KG1 (cell line): Measurements from ENCODE around the gene ZNF665.
A peak's percentile ranks its signal among the peaks of the same experiment; 100 is the strongest.
"Not testable (repeated sequence)": the region's sequence is repeated elsewhere in the genome, so short reads cannot be mapped to it uniquely, and the experiment has no call there.

Experiments used
- DNase-seq: peaks from one replicate; lab custom pipeline; 2025; lab: John Stamatoyannopoulos, UW

ZNF665 gene

DNA sequence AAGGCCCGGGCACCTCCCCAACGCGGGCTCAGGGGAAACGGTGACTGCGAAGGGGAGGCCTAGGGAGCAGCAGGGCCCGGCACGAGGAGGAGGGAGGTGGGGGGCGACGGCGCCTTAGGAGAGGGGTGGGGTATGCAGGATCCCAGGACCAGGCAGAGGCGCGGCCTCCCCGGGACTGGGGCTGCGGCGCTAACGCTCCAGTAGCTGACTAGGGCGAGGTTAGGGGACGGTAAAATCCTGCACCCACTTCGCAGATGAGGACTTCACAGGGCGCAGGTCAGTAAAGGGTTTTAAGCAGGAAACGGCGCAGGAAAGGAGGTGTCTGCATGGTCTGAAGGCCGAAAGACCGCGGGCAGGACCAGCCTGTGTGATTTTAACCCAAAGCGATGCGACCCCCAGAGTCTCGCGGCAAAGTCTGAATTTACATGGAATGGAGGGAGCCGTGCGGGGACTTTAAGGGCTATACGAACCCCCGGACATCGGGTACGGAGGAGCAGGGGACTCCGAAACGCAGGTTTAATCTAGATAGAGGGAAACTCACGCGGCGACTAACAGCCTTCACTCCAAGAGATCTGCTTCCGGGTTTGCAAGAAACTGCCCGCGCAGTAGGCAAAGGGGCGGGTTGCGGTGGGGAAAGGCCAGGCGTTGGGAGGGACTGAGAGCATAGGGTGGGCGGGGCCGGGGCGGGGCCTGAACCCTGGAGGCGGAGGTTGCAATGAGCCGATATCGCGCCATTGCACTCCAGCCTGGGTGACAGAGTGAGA, at the start of gene ZNF665:
TSS of gene ZNF665 (minus strand) at position 588 of the 764 bp plus-strand sequence. CDS start 10,460 bp downstream, outside the sequence.
- peak; percentile 56 for DNase-seq

DNA sequence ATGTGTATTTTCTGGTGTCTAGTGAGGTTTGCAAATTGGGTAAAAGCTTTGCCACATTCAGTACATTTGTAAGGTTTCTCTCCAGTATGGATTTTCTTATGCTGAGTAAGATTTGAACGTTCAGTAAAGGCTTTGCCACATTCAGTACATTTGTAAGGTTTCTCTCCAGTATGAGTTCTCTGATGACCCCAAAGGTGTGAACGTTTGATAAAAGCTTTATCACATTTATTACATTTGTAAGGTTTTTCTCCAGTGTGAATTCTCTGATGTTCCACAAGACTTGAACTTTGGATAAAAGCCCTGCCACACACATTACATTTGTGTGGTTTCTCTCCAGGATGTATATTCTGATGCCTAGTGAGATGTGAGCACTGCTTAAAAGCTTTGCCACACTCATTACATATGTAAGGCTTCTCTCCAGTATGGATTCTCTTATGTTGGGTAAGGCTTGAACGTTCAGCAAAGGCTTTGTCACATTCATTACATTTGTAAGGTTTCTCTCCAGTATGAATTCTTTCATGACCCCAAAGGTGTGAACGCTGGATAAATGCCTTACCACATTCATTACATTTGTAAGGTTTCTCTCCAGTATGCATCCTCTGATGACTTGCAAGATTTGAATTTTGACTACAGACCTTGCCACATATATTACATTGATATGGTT, 44.1 kb upstream of the ZNF665 start:
- no peak for DNase-seq

DNA sequence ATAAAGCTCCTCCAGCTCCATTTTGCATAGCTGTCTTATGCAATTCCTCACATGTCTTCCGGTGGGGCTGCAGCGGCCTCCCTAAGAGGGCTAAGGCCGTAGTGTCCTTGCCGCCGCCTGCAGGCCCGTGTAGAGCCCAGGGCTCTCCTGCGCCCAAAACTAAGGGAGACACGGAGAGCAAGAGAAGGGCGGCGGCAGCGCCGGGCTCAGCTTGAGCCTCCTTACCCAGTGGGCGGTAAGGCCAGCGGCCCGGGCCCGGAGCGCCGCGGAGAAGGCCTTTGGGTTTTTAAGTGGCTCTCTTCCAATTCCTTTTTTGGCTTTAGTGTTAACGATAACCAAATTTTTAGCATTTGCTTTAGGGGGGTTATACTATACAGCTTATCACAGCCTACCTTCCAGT, 31.4 kb upstream of the ZNF665 start:
- DNase-seq = no peak

DNA sequence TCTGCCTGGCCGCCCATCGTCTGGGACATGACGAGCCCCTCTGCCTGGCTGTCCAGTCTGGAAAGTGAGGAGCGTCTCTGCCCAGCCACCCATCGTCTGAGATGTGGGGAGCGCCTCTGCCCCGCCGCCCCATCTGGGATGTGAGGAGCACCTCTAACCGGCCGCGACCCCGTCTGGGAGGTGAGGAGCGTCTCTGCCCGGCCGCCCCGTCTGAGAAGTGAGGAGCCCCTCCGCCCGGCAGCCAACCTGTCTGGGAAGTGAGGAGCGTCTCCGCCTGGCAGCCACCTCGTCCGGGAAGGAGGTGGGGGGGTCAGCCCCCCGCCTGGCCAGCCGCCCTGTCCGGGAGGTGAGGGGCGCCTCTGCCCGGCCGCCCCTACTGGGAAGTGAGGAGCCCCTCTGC, 29.6 kb upstream of the ZNF665 start:
- not testable (repeated sequence) for DNase-seq

DNA sequence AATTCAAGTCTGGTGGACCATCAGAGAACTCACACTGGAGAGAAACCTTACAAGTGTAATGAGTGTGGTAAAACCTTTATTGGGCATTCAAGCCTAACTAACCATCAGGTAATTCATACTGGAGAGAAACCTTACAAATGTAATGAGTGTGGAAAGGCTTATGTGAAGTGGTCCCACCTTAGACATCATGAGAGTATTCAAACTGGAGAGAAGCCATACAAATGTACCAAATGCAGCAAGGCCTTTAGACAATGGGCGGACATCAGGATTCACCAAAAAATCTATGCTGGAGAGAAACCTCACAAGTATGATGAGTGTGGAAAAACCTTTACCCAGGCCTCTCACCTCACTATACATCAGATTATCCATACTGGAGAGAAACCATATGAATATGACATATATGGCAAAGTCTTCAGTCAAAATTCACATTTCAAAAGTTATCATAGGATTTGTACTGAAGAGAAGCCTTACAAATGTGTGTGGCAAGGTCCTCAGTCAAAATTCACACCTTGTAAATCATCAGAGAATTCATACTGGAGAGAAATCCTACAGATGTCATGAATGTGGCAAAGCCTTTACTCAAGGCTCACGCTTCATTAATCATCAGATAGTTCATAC, 19.7 kb upstream of the ZNF665 start:
- no peak for DNase-seq

DNA sequence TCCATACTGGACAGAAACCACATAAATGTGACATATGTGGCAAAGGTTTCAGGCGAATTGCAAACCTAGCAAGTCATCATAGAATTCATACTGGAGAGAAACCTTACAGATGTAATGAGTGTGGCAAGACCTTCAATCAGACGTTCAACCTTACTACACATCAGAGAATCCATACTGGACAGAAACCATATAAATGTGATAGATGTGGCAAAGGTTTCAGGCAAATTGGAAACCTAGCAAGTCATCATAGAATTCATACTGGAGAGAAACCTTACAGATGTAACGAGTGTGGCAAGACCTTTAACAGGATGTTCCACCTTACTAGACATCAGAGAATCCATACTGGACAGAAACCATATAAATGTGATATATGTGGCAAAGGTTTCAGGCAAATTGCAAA, 18.4 kb upstream of the ZNF665 start:
- not testable (repeated sequence) for DNase-seq

DNA sequence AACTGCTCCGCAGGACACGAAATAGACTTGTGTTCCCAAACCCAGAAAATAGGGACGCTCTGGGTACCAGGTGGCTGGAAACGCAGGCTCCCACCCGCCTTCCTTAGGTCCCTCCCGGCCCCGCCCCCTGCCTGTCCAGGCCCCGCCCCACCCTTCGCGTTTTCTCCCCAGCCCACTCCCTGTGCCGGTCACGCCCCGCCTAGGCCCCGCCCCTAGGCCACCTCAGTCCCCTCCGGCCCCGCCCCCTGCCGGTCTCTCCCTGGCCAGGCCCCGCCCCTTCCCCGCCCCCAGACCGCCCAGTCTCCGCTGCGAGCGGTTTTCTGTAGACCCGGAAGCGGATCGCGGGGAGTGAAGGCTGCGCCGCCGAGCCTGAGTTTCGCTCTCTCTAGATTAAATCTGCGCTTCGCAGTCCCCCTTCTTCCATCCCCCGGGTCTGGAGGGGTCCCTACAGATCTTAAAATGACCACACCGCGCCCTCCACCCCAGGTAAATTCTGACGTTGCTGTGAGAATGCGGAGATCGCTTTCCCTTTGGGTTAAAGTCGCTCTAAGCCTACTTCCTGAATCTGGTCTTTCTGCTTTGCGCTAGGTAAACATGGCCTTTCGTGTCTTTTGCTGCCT, 3.7 kb upstream of the ZNF665 start:
- DNase-seq = peak; percentile 92

DNA sequence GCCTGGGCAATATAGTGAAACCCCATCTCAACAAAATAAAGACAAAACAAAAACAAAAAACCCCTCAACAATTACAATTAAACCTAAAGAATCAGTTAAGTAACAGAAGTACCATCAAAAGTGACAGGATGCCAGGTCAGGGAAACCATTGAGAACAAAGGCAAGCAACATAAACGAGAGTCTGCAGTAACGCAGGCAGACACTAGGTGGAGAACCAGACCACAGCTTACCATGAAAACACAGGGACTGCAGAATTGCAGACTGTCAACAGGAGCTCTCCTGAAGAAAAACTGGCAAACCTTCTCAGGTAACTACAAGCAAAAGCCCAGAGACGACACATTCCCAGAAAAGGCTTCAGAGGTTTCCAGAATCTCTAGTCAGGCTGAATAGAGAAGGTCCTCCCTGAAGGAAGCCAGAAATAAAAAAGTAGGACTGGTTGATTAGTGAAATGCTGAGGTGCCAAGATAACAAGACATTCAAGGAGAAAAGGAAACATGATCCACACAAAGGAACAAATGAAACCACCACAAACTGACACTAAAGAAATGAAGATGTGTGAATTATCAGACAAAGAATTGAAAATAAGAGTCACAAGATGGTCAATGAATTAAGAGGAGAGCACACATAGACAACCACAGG, 2.2 kb upstream of the ZNF665 start:
- DNase-seq = peak; percentile 72

DNA sequence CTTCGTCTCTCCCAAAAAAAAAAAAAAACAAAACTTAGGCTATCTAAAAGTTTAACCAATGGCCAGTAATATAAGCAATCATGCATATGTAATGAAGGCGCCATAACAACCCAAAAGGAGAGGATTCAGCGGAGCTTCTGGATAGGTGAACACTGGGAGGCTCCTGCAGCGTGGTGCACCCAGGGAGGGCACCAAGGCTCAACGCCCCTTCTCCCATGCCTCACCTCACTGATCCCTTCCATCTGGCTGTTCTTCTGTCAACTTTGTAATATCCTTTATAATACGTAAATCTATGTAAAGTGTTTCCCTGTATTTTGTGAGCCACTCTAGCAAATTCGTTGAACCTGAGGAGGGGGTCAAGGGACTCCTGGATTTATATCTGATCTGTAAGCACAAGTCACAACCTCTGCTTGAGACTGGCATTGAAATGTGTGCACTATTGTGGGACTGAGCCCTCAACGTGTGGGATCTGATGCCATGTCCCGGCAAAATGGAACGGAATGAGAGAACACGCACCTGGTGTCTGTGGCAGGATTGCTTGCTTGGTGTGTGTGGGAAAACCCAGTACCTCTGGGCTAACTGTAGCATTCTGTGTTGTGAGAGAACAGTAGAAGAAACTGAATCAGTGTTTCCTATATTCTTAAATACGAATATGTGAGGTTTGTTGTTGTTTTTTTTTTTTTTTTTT, 521 bp upstream of the ZNF665 start:
- DNase-seq = no peak

DNA sequence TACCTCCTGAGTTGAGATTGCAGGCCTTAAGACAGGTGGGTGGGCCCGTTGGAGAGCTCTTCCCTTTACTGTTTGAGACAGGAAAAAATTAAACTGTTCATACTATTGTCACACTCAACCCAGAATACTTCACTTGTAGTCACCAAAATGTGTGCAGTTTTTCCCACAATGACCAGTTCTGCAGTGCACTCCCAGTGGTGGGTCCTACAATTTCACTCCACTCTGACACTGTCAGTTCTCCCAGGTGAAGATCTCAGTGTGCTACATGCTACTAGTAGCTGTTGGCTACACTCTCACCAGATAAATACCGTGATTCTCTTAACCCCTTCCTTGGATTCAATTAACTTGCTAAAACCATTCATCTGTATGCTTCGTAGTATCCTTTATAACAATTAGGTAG, 2.9 kb downstream of the ZNF665 start:
- DNase-seq = no peak

DNA sequence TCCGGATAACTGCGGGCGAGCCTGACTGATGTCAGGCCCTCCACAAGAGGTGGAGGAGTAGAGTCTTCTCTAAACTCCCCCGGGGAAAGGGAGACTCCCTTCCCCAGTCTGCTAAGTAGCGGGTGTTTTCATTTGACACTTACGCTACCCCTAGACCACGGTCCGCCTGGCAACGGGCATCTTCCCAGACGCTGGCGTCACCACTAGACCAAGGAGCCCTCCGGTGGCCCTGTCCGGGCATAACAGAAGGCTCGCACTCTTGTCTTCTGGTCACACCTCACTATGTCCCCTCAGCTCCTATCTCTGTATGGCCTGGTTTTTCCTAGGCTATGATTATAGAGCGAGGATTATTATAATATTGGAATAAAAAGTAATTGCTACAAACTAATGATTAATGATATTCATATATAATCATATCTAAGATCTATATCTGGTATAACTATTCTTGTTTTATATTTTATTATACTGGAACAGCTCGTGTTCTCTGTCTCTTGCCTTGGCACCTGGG, 3.4 kb downstream of the ZNF665 start:
- not testable (repeated sequence) for DNase-seq

DNA sequence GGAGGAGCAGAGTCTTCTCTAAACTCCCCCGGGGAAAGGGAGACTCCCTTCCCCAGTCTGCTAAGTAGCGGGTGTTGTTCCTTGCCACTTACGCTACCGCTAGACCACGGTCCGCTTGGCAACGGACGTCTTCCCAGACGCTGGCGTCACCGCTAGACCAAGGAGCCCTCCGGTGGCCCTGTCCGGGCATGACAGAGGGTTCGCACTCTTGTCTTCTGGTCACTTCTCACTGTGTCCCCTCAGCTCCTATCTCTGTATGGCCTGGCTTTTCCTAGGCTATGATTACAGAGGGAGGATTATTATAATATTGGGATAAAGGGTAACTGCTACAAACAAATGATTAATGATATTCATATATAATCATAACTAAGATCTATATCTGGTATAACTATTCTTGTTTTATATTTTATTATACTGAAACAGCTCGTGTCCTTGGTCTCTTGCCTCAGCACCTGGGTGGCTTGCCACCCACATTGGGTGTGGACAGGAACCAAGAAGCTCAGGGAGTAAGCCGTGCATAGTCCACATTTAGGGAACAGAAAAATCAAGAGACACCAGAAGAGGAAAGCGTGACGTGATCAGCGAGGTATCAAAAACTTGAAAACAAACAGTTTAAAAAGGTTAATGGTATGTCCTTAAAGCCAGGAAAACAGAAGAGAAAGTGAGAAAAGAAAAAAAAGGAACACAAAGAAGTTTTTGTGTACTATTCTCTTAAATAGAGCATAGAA, 7.8 kb downstream of the ZNF665 start:
- not testable (repeated sequence) for DNase-seq

DNA sequence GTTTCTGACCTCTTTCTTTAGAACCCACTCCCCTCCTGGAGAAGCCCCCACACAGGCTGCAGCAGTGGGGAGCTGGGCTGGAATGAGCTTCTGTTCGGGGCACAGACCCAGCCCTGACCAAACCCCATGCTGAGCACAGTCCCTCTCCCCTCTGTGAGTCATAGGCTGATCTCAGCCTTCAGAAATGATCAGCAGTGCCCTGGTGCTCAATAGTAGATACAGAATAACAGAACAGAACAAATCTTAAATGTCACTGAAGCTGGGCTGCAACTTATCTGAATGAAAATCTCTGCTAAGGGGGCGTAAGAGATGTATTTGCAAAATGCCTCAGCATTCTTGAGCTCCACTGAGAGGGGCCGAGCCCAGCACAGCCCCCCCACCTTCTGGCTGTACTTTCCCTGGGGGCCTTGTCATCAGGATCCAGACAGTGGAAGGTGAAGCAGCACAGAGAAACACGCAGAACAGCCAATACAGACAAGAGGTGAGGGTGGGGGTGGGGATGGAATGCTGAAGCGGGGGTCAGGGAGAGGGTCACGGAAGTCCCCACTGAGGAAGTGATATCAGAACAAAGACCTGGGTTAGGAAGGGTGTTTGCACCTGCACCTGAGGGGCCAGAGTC, 9.9 kb downstream of the ZNF665 start:
- no peak for DNase-seq

DNA sequence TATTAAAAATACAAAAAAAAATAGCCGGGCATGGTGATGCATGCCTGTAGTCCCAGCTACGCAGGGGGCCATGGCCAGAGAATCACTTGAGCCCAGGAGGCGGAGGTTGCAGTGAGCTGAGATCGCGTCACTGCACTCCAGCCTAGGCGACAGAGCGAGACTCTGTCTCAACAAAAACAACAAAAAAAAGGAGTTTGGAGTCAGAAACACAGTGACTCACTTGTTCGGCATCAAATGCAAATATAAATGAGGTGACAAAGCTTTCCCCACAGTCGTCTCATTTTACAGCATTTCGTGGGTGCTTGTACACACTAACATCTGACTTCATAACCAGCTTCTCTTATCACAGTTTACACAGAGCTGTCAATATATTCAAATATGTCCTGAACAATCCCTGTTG, 11.0 kb downstream of the ZNF665 start:
- DNase-seq = no peak

DNA sequence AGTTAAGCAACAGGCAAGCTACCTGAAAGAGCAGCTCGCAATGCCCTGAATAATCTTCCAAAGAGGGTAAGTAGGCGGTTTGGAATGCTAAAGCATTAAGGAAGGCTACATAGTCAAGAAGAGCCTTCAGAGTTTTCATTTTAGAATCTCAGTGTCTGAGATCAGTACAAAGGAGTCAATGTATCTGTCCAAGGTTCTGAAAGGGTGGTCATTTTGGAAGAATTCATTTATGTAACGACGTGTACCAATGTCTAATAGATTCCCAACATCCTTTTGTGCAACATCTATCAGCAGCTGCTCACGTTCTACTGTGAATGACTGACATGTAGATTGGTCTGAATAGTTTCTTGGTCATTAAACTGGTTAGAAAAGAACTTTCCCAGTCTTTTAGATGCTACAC, 15.2 kb downstream of the ZNF665 start:
- no peak for DNase-seq

DNA sequence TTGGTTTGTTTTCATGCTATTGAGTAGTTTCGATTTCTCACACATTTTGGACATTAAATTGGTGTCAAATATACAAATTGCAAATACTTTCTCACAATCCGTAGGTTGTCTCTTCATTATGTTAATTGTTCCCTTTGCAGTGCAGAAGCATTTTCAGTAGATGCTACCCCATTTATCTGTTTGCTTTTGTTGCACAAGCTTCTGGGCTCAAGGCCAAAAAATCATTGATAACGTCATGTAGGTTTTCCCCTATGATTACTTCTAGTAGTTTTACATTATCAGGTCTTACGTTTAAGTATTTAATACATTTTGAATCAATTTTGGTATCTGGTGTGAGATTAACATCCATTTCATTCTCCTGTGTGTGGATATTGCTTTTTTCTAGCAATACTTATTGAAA, 20.3 kb downstream of the ZNF665 start:
- DNase-seq = no peak

DNA sequence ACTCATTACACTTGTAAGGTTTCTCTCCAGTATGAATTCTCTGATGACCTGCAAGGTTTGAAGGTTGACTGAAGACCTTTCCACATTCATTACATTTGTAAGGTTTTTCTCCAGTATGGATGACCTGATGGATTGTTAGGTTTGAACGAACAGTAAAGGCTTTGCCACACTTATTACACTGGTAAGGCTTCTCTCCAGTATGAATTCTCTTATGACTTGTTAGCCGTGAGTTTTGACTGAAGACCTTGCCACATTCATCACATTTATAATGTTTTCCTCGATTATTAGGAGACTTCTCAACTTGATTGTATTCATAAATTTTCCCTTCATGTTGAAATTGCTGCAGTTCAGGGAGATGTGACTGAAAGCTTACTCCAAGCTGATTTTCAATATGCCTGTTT, 27.5 kb downstream of the ZNF665 start:
- DNase-seq = no peak

DNA sequence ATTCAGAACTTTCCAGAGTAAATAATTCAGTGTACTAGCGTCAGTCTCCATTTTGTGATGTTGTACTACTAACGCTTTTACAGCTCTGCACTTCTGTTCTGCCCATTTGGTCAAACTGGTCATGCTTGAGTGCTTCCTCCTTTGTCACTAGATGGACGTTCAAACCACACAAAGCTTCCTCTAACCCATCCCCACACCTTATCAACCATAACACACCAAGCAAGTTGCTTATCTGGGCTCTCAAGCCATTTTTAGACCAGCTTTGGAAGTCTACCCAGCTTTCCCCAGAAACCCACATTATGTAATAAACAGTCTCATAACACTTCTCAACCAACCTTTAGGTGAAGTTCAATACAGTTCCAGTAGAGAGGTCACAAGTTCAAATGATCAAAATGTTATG, 32.0 kb downstream of the ZNF665 start:
- DNase-seq = no peak

DNA sequence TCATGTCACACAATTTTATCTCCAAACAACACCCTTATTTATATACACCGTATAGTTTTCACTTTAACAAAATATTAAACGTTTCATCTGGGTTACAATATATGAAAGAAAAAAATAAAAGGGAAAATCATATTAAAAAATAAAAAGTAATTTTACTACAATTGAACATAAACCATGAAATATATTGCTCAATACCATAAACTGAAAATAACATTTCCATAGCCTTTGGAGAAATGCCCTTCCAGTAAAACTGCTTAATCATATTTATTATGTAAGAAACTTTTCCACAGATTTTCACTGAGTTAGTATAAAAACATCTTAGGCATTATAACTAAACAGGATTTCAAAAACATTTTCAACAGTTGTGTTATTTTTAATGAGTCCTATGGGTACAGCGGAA, 32.8 kb downstream of the ZNF665 start:
- DNase-seq = no peak

DNA sequence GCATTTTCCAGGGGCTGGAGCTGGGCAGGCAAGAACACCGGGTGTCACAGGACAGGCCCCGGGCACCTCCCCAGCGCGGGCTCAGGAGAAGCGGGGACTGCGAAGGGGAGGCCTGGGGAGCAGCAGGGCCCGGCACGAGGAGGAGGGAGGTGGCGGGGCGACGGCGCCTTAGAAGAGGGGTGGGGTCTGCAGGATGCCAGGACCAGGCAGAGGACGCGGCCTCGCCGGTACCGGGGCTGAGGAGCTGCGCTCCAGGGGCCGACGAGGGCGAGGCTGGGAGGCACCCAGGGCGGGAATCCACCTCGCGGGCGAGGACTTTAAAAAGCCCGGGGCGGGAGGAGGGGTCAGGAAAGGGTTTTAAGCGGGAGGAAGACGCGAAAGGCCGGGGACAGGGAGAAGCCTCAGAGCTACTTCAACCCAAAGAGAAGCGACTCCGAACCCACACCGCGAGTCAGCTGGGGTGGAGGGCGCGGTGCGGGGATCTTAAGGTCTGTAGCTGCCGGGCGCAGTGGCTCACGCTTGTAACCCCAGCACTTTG, 35.0 kb downstream of the ZNF665 start:
- DNase-seq = no peak
